K562 (cell line): ENCODE data around the gene AHCYL1. TPM values are rescaled to one million over a fixed set of nuclear protein-coding genes. Genes with fewer than 3 reads are reported as not detected.

Experiments used
- ATAC-seq: fragments of 200-7000 bp; cut with Tn5 transposase; 3 replicates; pipeline ENCODE4 v1.9.1; 2020; ENCODE audit warnings: moderate library complexity
- BruUV-seq: library from RNA; stranded (reverse); fragments of 400-500 nt; replicated peaks from 2 replicates; lab custom pipeline; 2021; lab: Mats Ljungman, UMichigan
- CTCF ChIA-PET: fragments of 300-600 bp; formaldehyde crosslinking; extraction: SDS; loops from one replicate; lab custom pipeline; 2021; ENCODE audit warnings: low intra/inter-chr PET ratio; lab: Yijun Ruan, JAX
- POLR2A ChIA-PET: fragments of 300-600, 350-650 bp; sonication (Branson Sonifier 250); formaldehyde crosslinking; extraction: SDS; loops from one replicate; lab custom pipeline; 2021; ENCODE audit warnings: antibody characterized with exemption, inconsistent platforms; lab: Yijun Ruan, JAX
- DNase-seq, 4 experiments: peaks; one replicate each; pipeline versions ENCODE4 v3.0.0 to v3.0.0-alpha.2; 2011 to 2018; ENCODE audit warnings: low spot score in 3 of 4, mixed read lengths in 3 of 4; ENCODE audit errors: extremely low read depth in 1 of 4
- FAIRE-seq: peaks from 2 replicates; lab custom pipeline; 2011; peaks lifted over from hg19 to GRCh38; lab: Jason Lieb, UNC
- H2AFZ ChIP-seq: 2 replicates; pipeline ENCODE4 v1.6.0; 2011; ENCODE audit warnings: low read depth, low read length, control low read depth, inconsistent platforms
- H3K27ac ChIP-seq: fragments of 200-600 bp; 3 replicates; pipeline ENCODE4 v1.8.0; 2011; ENCODE audit warnings: low read depth, mild to moderate bottlenecking, control low read depth, inconsistent platforms, low read length, moderate library complexity, mixed read lengths; ENCODE audit errors: extremely low read depth
- H3K27me3 ChIP-seq, 2 experiments: fragments of 300-600 bp in 1 of 2; 2 replicates in 1 of 2; 3 replicates in 1 of 2; pipeline versions ENCODE4 v1.6.0 to v1.8.0; 2011; ENCODE audit warnings: inconsistent platforms in 2 of 2, low read length in 2 of 2, mild to moderate bottlenecking in 1 of 2, mixed read lengths in 1 of 2, moderate library complexity in 1 of 2; ENCODE audit not compliant: control insufficient read depth in 2 of 2, insufficient read depth in 2 of 2
- H3K36me3 ChIP-seq: fragments of 300-600 bp; 3 replicates; pipeline ENCODE4 v1.8.0; 2011; ENCODE audit warnings: mild to moderate bottlenecking, low read length, inconsistent platforms; ENCODE audit not compliant: control insufficient read depth, insufficient read depth
- H3K4me1 ChIP-seq, 2 experiments: fragments of 200-600 bp in 1 of 2; replicated peaks in 1 of 2; 2 replicates in 1 of 2; 3 replicates in 1 of 2; pipeline versions ENCODE4 v1.5.1 to v1.8.0; 2011; ENCODE audit warnings: inconsistent platforms in 2 of 2, low read length in 2 of 2, mild to moderate bottlenecking in 1 of 2, mixed read lengths in 1 of 2, moderate library complexity in 1 of 2; ENCODE audit not compliant: control insufficient read depth in 2 of 2, insufficient read depth in 2 of 2
- H3K4me2 ChIP-seq: 2 replicates; pipeline ENCODE4 v1.6.1; 2011; ENCODE audit warnings: low read length, control low read depth, inconsistent platforms, mixed read lengths; ENCODE audit not compliant: insufficient read depth
- H3K4me3 ChIP-seq: fragments of 200-600 bp; sonication (generic), shearing (Covaris generic); 2 replicates; pipeline ENCODE4 v1.5.1; 2016; ENCODE audit warnings: control low read depth, inconsistent platforms
- H3K79me2 ChIP-seq: fragments of 200-600 bp; 3 replicates; pipeline ENCODE4 v1.8.0; 2011; ENCODE audit warnings: low read length, inconsistent platforms; ENCODE audit not compliant: control insufficient read depth, insufficient read depth
- H3K9ac ChIP-seq, 2 experiments: 2 replicates each; pipeline versions ENCODE4 v1.6.0 to v1.6.1; 2011; ENCODE audit warnings: low read depth in 2 of 2, low read length in 2 of 2, control low read depth in 1 of 2, inconsistent platforms in 1 of 2, mild to moderate bottlenecking in 1 of 2, mixed read lengths in 1 of 2; ENCODE audit not compliant: insufficient read depth in 1 of 2
- H3K9me1 ChIP-seq: one replicate; pipeline ENCODE4 v1.6.0; 2011; ENCODE audit warnings: inconsistent platforms, mild to moderate bottlenecking, low read length, moderate library complexity; ENCODE audit not compliant: control insufficient read depth, insufficient read depth
- H3K9me3 ChIP-seq: replicated peaks from 2 replicates; pipeline ENCODE4 v1.5.1; 2011; ENCODE audit warnings: low read depth, low read length, inconsistent platforms; ENCODE audit not compliant: control insufficient read depth, insufficient read depth
- H4K20me1 ChIP-seq: replicated peaks from 2 replicates; pipeline ENCODE4 v1.6.1; 2011; ENCODE audit warnings: low read length, inconsistent platforms, mixed read lengths; ENCODE audit not compliant: control insufficient read depth, insufficient read depth
- CBX3 ChIP-seq, 2 experiments: IDR thresholded peaks; 1 replicate in 1 of 2; 2 replicates in 1 of 2; pipeline ENCODE4 v1.6.1; 2012; ENCODE audit warnings: inconsistent platforms in 2 of 2, low read length in 2 of 2, borderline replicate concordance in 1 of 2, control low read depth in 1 of 2
- ESRRB ChIP-seq: fragments of 250-450 bp; sonication (Bioruptor Pico); IDR thresholded peaks from 2 replicates; pipeline ENCODE4 v1.5.0; 2020; ENCODE audit warnings: mild to moderate bottlenecking, moderate library complexity, borderline replicate concordance
- LCOR ChIP-seq: sonication (generic); formaldehyde crosslinking; IDR thresholded peaks from 2 replicates; pipeline ENCODE4 v1.8.0; 2022; ENCODE audit warnings: mild to moderate bottlenecking, missing genetic modification reagents
- MCM3 ChIP-seq: fragments of 450-650 bp; IDR thresholded peaks from 2 replicates; pipeline ENCODE4 v1.6.1; 2016
- TEAD2 ChIP-seq: fragments of 450-650 bp; IDR thresholded peaks from 2 replicates; pipeline ENCODE4 v1.6.1; 2016; ENCODE audit warnings: missing genetic modification characterization, control low read depth, missing compliant biosample characterization
- TRIM24 ChIP-seq, 2 experiments: fragments of 450-650 bp; IDR thresholded peaks; 2 replicates each; pipeline ENCODE4 v1.6.1; 2016
- WGBS: fragments of 100-300 bp; shearing (Covaris generic); methylation state at CpG from one replicate; pipeline ENCODE4 v1.1.6; 2016; ENCODE audit warnings: low coverage, mixed read lengths; ENCODE audit not compliant: insufficient coverage; ENCODE audit errors: missing lambda C conversion rate; 5-methylcytosine and 5-hydroxymethylcytosine counted together
- in situ Hi-C: fragments of 300-500 bp; cut with MboI; formaldehyde crosslinking; loops from 4 replicates; pipeline ENCODE4 v1.15.0; 2018; ENCODE audit warnings: inconsistent platforms, mixed read lengths
- intact Hi-C: fragments of 100-400 bp; cut with micrococcal nuclease; formaldehyde crosslinking; loops from 2 replicates; pipeline ENCODE4 v1.14.2; 2022
- polyA plus RNA-seq, 8 experiments: library from polyadenylated mRNA; depleted of rRNA in 4 of 8; stranded (reverse) in 5 of 8; unstranded in 3 of 8; fragments of >200 nt; fragmentation: Nextera tagmentation in 2 of 8; fragmentation: Illumina TruSeq in 1 of 8; extraction: Ambion mirVana in 2 of 8; extraction: Trizol in 1 of 8; gene quantifications; 2 replicates each; pipeline versions ENCODE4 v1.2.1 to v1.2.3, GENCODE V29; 2011 to 2014; ENCODE audit warnings: inconsistent platforms in 1 of 8, missing spikeins in 1 of 8
- total RNA-seq, 7 experiments: library from RNA; depleted of rRNA in 6 of 7; stranded (reverse); fragments of >200 nt in 6 of 7; fragmentation: Illumina TruSeq in 2 of 7; extraction: Trizol in 2 of 7; gene quantifications; 2 replicates each; pipeline versions ENCODE4 v1.2.1 to v1.2.3, GENCODE V29; 2011 to 2021; ENCODE audit warnings: low replicate concordance in 1 of 7
- TF ChIP-seq, protein P1 (sequence below): fragments of 200-800 bp; sonication (Bioruptor generic); IDR thresholded peaks from 2 replicates; pipeline ENCODE4 v1.6.1; 2017; ENCODE audit warnings: missing genetic modification characterization, missing compliant biosample characterization

The AHCYL1 gene
- total and polyA plus RNA-seq, 9 of the 15 experiments (the other 6 are each of a cell fraction or from before 2014, with no cell fraction given): 27.3 to 118 (median 44.5) TPM

DNA sequence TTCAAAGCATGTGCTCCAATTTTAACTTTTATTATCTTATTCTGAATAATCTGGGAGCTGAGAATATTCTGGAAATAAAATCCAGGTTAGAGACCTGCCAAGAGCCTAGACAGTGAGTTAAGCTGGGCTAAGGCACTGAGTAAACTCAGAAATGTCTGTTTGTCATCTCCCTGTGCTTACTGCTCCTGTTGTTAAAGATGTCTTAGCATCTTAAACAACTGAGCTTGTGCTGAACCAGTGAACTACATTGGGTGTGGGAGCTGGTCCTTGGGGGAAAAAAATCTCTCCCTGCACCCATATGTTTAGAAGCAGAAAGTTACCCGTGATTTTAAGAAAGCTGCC is 25.0 kb upstream of the AHCYL1 start:
- whole genome bisulfite sequencing: 40% methylated on average over 1 of the region's 1 CpG
- no peak overlapping the region for H3K4me3 ChIP-seq
- no peak for TF ChIP-seq TEAD2 (tag)
- no peak for TF ChIP-seq LCOR (CRISPR knock-in tag)
- no peak for TF ChIP-seq TRIM24 (IDR thresholded peaks at IDR 0.05)
- TF ChIP-seq MCM3: no peak
- TF ChIP-seq ESRRB (CRISPR knock-in tag): no peak
- no peak for TF ChIP-seq CBX3 (IDR thresholded peaks at IDR 0.05; ENCODE audit: borderline replicate concordance in 1 of 2, low read length in 2 of 2)
- TF ChIP-seq, protein P1, sequence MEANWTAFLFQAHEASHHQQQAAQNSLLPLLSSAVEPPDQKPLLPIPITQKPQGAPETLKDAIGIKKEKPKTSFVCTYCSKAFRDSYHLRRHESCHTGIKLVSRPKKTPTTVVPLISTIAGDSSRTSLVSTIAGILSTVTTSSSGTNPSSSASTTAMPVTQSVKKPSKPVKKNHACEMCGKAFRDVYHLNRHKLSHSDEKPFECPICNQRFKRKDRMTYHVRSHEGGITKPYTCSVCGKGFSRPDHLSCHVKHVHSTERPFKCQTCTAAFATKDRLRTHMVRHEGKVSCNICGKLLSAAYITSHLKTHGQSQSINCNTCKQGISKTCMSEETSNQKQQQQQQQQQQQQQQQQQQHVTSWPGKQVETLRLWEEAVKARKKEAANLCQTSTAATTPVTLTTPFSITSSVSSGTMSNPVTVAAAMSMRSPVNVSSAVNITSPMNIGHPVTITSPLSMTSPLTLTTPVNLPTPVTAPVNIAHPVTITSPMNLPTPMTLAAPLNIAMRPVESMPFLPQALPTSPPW (CRISPR knock-in tag): no peak
- TF ChIP-seq, all 486 proteins: peak for 0
- POLR2A ChIA-PET: interaction anchor here (0.6 to 1.6 kb wide), 9 partner anchors 15 to 41 kb away, joined by 3 to 6 read pairs (median 3); partner anchors contain the start of gene AHCYL1
- H3K4me1 ChIP-seq: peaks cover 0 to 11% of the 10 kb centered on the region in 2 experiments; a peak in 4 of 5 replicates
- ATAC-seq: no peak
- H3K9me1 ChIP-seq: no peaks in the 10 kb centered on the region
- no TSS peak for BruUV-seq
- H2AFZ ChIP-seq: peak overlapping the region; percentile 41; the same call in 1 of the 2 replicates
- DNase-seq: no peak
- no peak overlapping the region for H3K4me2 ChIP-seq
- H3K27ac ChIP-seq: no peak overlapping the region
- H3K9me3 ChIP-seq: no peaks in the 10 kb centered on the region
- intact Hi-C loops (no loop called here), in situ Hi-C loops (no loop called here)
- no peak overlapping the region for H3K9ac ChIP-seq
- no peaks in the 10 kb centered on the region for H3K27me3 ChIP-seq
- no peak for FAIRE-seq
- H3K36me3 ChIP-seq: no peaks in the 10 kb centered on the region
- CTCF ChIA-PET: no interaction called here
- H3K79me2 ChIP-seq: no peaks in the 10 kb centered on the region
- no peaks in the 10 kb centered on the region for H4K20me1 ChIP-seq
